KOPT-K1 (cell line): ENCODE measurements around the gene WDR18.
"Not testable (repeated sequence)": the region's sequence is repeated elsewhere in the genome, so short reads cannot be mapped to it uniquely, and the experiment has no call there.

Experiments used
- H3K27ac ChIP-seq: fragments of 200-600 bp; sonication (generic); 2 replicates; pipeline ENCODE4 v1.5.1; 2016; ENCODE audit warnings: antibody characterized with exemption, mild to moderate bottlenecking, low read depth, low read length; ENCODE audit not compliant: poor library complexity, severe bottlenecking
- H3K36me3 ChIP-seq: fragments of 200-600 bp; sonication (generic); 2 replicates; pipeline ENCODE4 v1.5.1; 2017; ENCODE audit warnings: antibody characterized with exemption, mild to moderate bottlenecking, low read length, moderate library complexity; ENCODE audit not compliant: insufficient read depth
- H3K9me3 ChIP-seq: fragments of 200-600 bp; sonication (generic); 2 replicates; pipeline ENCODE4 v1.5.1; 2017; ENCODE audit warnings: antibody characterized with exemption, low read length, mild to moderate bottlenecking; ENCODE audit not compliant: insufficient read depth, poor library complexity, severe bottlenecking

Gene WDR18

GRCh38 chr19:1013218-1013617 is 29.1 kb downstream of the WDR18 start:
- no peak overlapping the region for H3K27ac ChIP-seq
- H3K9me3 ChIP-seq = no peaks in the 10 kb centered on the region
- H3K36me3 ChIP-seq = peaks cover 95% of the 10 kb centered on the region

DNA sequence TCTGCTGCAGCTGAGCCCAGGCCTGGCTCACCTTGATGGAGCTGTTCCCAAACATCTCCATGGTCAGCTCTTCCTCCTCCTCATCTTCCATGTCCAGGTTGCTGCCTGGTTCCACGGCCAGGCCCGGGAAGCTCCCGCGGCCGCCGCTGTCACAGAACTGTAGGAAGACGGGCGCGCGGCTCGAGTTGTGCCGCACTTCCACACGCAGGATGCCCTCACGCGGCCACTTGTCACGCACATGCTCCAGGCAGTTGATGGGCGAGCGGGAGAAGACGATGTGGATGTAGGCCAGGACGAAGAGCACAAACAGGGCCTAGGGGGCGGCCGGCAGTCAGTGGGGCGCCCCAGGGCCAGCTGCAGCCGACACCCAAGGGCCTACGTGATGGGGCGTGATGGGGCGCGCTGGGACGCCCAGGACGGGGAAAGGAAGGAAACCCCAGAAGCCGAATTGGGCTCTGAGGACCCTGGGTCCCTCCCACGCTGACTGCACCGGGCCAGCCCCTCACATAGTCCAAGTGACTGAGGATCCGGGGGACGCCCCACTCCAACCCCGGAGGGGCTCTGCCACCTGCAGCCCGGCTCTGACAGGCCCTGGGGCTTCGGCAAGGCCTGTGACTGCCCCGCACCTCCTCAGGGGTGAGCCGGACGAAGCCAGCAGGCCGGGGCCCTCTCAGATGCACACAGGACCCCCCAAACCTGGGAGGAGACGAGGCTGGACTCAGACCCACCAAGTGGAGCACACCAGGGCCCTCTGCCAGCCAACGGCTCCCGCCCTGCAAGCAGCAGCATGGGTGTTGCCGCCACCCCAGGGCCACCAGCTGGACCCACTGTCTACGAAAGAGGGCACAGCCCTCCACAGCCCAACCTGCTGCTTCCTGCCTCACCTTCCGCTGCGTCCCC is 30.3 kb downstream of the WDR18 start:
- no peaks in the 10 kb centered on the region for H3K9me3 ChIP-seq
- peaks cover 96% of the 10 kb centered on the region for H3K36me3 ChIP-seq
- no peak overlapping the region for H3K27ac ChIP-seq

- H3K9me3 ChIP-seq = no peaks in the 10 kb centered on the region
- H3K36me3 ChIP-seq = peaks cover 92% of the 10 kb centered on the region
- H3K27ac ChIP-seq = no peak overlapping the region
These were observed 31.1 kb downstream of the WDR18 start for GRCh38 chr19:1015061-1015781.

- H3K9me3 ChIP-seq = no peaks in the 10 kb centered on the region
- H3K27ac ChIP-seq = no peak overlapping the region
- H3K36me3 ChIP-seq = peaks cover 84% of the 10 kb centered on the region
These were observed 31.9 kb downstream of the WDR18 start for GRCh38 chr19:1015782-1016646.

- peaks cover 77% of the 10 kb centered on the region for H3K36me3 ChIP-seq
- H3K27ac ChIP-seq = no peak overlapping the region
These were observed 32.5 kb downstream of the WDR18 start for GRCh38 chr19:1016647-1017114.

GRCh38 chr19:1017115-1017905 is 33.2 kb downstream of the WDR18 start:
- Histone ChIP-seq H3K9me3 (no peaks in the 10 kb centered on the region), H3K36me3 (peaks cover 71% of the 10 kb centered on the region), H3K27ac (no peak overlapping the region)

More at GRCh38 chr19:1016647-1017114, 32.5 kb downstream of the WDR18 start:
- no peaks in the 10 kb centered on the region for H3K9me3 ChIP-seq

DNA sequence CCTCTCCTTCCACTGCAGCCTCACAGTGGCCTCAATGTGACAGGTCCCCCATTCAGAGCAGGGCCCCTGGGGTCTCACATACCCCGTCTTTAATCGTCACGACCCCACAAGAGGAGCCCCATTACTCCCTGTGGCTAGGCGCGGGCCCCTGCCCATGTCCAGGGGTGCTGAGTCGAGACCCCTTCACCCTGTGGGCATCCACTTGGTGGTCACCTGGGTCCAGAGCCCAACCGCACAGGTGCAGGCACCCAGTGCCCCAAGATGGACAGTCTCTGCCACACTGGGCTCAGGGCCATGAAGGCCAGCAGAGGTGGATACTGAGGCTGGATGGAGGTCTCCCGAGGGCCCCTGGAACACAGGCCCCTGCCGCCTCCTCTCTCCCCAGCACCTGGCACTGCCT is 33.8 kb downstream of the WDR18 start:
- Histone ChIP-seq H3K9me3 (no peaks in the 10 kb centered on the region), H3K27ac (no peak overlapping the region), H3K36me3 (peaks cover 65% of the 10 kb centered on the region)

GRCh38 chr19:1018393-1018792 is 34.2 kb downstream of the WDR18 start:
- no peaks in the 10 kb centered on the region for H3K9me3 ChIP-seq
- peak overlapping the region; percentile 2 for H3K27ac ChIP-seq
- H3K36me3 ChIP-seq = peaks cover 60% of the 10 kb centered on the region

DNA sequence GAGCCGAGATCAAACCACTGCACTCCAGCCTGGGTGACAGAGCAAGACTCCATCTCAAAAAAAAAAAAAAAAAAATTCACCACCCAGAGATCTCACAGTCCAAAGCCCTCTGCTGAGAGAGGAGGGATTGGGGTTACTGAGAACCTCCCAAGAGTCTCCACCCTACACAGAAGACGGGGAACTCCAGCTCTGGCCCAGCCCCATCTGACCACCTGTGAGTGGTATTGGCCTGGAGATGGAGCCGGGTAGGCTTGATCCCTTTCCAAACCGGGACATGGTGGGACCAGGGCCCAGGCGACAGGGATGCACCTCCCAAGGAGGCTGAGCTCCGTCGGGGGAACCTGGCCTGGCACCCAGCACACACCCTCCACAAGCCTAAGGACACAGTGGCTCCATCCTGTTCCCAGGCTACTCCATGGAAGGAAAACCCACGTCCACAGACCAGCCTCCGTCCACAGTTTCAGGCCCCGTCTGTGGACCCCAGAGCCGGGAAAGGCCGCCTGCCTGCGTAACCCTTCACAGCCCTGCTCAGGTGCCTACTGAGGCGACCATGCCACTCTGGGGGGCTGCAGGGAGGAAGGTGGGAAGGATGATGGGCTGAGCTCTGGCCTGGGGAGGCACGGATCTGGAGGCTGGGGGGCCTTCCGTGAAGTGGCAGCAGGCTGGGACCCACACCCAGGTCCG is 34.9 kb downstream of the WDR18 start:
- Histone ChIP-seq H3K9me3 (no peaks in the 10 kb centered on the region), H3K36me3 (peaks cover 53% of the 10 kb centered on the region), H3K27ac (peak overlapping the region; percentile 76)

GRCh38 chr19:1019616-1019961 is 35.4 kb downstream of the WDR18 start:
- Histone ChIP-seq H3K27ac (peak overlapping the region; percentile 76), H3K9me3 (no peaks in the 10 kb centered on the region), H3K36me3 (peaks cover 49% of the 10 kb centered on the region)

GRCh38 chr19:1019980-1020867 is 36.1 kb downstream of the WDR18 start:
- H3K9me3 ChIP-seq = no peaks in the 10 kb centered on the region
- H3K27ac ChIP-seq = peak overlapping the region; percentile 76
- peaks cover 42% of the 10 kb centered on the region for H3K36me3 ChIP-seq

GRCh38 chr19:1020868-1021425 is 36.8 kb downstream of the WDR18 start, which contains the start of gene TMEM259:
TSS of gene TMEM259 (minus strand) at chr19:1021123. CDS start at chr19:1020996, 127 bp downstream.
- Histone ChIP-seq H3K9me3 (no peaks in the 10 kb centered on the region), H3K27ac (peak within 1 kb of the TSS; percentile 76), H3K36me3 (peaks cover 35% of the 10 kb centered on the region)

GRCh38 chr19:1023883-1024188 is 39.7 kb downstream of the WDR18 start:
- H3K9me3 ChIP-seq, H3K27ac ChIP-seq, H3K36me3 ChIP-seq: not testable (repeated sequence)
